22Rv1 (cell line): ENCODE data around the gene PRSS57.

Experiments
- CTCF ChIP-seq: fragments of 450-650 bp; IDR thresholded peaks from 2 replicates; pipeline ENCODE4 v1.5.1; 2017; ENCODE audit warnings: mild to moderate bottlenecking
- ZFX ChIP-seq: fragments of 450-650 bp; IDR thresholded peaks from 2 replicates; pipeline ENCODE4 v1.6.1; 2017; ENCODE audit warnings: antibody characterized with exemption, borderline replicate concordance

- TF ChIP-seq CTCF, result no peak
- no peak for TF ChIP-seq ZFX
These were observed 48.3 kb downstream of the PRSS57 start for GRCh38 chr19:646779-647565.
